ENCODE measurements around the gene CLEC20A.

- TF ChIP-seq CTCF (IDR thresholded peaks at IDR 0.05; ENCODE audit: poor library complexity) (no peak), EZH2 (IDR thresholded peaks at IDR 0.05; ENCODE audit: borderline replicate concordance) (no peak)
Measured at GRCh38 chr1:178486100-178487069, 10.4 kb downstream of the CLEC20A start.

Measured in hepatocyte (in vitro differentiated cells).